GM20000 (cell line): ENCODE results near the gene PRSS38.

Experiments
- DNase-seq: peaks from one replicate; pipeline ENCODE4 v3.0.0; 2012; ENCODE audit warnings: low spot score
- TF ChIP-seq, protein P1 (sequence below): IDR thresholded peaks from 2 replicates; pipeline ENCODE4 v1.5.1; 2012; ENCODE audit warnings: mild to moderate bottlenecking, control low read depth; ENCODE audit errors: extremely low read depth, missing control alignments

PRSS38 gene

GRCh38 chr1:227796359-227796915, 19.0 kb upstream of the PRSS38 start:
- DNase-seq: no peak
- TF ChIP-seq, protein P1, sequence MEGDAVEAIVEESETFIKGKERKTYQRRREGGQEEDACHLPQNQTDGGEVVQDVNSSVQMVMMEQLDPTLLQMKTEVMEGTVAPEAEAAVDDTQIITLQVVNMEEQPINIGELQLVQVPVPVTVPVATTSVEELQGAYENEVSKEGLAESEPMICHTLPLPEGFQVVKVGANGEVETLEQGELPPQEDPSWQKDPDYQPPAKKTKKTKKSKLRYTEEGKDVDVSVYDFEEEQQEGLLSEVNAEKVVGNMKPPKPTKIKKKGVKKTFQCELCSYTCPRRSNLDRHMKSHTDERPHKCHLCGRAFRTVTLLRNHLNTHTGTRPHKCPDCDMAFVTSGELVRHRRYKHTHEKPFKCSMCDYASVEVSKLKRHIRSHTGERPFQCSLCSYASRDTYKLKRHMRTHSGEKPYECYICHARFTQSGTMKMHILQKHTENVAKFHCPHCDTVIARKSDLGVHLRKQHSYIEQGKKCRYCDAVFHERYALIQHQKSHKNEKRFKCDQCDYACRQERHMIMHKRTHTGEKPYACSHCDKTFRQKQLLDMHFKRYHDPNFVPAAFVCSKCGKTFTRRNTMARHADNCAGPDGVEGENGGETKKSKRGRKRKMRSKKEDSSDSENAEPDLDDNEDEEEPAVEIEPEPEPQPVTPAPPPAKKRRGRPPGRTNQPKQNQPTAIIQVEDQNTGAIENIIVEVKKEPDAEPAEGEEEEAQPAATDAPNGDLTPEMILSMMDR: no peak

DNA sequence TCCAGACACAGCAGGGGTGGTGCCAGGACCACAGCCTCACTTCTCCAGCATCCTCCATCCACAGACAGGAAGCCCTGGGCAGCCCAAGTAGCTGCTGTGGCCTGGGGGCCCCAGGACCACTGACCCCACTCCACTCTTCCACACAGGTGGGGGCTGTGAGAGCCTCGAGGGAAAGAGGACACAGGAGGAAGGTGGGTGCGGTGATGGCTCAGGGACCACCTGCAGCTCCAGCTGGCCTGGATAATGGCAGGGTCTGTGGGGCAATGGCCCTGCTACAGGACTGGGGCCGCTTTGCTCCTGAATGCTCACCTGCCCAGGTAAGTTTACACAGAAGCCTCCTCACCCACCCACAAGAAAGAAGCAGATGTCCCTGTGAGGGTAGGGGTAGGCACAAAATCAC, 18.3 kb upstream of the PRSS38 start:
- no peak for DNase-seq
- TF ChIP-seq, protein P1: no peak

- no peak for DNase-seq
- TF ChIP-seq, protein P1: no peak
Observed at GRCh38 chr1:227797625-227798024, 17.9 kb upstream of the PRSS38 start.

- TF ChIP-seq, protein P1: no peak
- no peak for DNase-seq
Observed at GRCh38 chr1:227798078-227798802, 17.2 kb upstream of the PRSS38 start.

- TF ChIP-seq, protein P1: no peak
- DNase-seq: no peak
Observed at GRCh38 chr1:227799756-227800155, 15.7 kb upstream of the PRSS38 start.

DNA sequence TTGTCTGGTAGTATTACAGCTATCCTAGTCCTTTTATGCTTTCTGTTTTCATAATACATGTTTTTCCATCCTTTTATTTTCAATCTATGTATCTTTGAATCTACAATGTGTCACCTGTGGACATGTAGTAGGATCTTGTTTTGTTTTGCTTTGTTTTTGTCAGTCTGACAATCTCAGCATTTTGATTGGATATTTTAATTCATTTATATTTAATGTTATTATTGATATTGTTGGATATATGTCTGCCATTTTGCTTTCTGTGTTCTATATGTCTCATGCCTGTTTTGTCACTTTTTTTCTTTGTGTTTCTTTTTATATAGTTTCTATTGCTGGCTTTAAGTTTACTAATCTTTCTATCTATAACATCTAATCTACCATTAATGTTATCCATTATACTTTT, 11.5 kb upstream of the PRSS38 start:
- no peak for DNase-seq
- TF ChIP-seq, protein P1: no peak

DNA sequence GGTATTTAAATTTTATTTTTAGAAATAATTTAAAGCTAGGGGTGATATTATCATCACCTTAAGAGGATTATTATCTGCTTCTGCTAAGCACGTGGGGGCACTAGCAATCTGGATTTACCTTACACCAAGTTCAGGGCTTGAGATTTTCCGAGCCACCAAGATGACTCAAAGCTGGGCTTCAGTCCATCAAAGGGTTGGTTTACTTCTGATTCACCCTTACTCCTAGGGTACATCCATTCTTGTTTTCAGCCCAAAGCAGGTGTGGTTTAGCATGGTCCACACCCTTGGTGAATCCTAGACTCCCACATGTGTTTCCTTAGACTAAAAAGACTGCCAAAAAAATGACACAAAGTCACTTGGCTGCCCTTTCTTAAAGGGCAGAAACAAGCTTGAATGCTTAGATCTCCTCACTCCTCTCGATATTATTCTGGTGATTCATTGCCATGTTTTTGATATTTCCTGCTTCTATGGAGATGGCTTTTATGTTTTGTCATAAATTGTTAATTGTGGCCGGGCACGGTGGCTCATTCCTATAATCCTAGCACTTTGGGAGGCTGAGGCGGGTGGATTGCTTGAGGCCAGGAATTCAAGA, 9.8 kb upstream of the PRSS38 start:
- TF ChIP-seq, protein P1: no peak
- no peak for DNase-seq
